Body of pancreas (tissue), 4 donors: ENCODE results near the gene ERCC6L2.

Experiments used
- POLR2A ChIP-seq, 3 donors: fragments of 450-650 bp; IDR thresholded peaks; one replicate each; pipeline ENCODE4 v1.6.1; 2016; ENCODE audit warnings: antibody characterized with exemption in 3 of 3, mild to moderate bottlenecking in 2 of 3
- TF ChIP-seq, protein P1 (sequence below), 7 experiments: fragments of 450-650 bp in 4 of 7; fragments of 200-600 bp in 3 of 7; sonication (generic) in 3 of 7; IDR thresholded peaks; one replicate each; pipeline ENCODE4 v1.5.1; 2016 to 2019; ENCODE audit warnings: antibody characterized with exemption in 7 of 7

DNA sequence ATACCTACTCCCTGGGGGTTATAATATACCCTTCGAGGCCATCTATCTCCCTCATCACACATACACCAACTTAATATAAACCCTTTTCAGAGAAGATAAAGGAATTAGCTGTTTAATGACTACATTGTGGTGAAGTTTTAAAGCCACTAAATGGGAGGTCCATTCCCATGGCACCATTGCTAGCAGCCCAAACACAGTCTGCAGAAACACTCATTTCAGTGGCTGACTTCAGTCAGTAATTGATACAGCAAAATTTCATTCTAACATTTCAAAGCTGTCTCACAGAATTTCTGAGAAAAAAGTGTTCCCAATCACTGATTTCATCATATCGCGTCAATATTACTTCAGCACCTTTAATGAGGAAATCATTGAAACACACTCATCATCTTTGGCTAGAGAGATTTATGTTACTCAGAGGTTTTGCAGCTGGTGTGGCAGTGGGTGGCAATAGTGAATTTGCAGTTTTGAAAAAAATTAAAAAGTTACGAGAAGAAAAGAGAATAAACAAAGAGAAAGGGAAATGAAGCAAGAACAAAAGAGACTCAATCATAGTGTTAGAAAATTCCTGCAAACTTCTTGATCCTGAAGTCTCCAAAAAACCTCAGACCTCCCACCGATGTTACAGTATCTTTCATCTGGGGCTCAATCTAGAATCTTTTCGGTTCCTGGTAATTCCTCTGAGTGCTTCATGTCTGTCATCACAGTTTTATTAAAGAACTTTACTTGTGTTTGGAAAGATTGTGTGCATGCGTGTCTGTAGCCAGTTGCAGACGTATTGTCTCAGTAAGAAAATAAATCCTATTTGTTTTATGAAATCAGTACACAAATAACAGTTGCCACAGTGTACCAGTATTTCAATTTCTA lies 105.0 kb downstream of the ERCC6L2 start:
- TF ChIP-seq, protein P1, sequence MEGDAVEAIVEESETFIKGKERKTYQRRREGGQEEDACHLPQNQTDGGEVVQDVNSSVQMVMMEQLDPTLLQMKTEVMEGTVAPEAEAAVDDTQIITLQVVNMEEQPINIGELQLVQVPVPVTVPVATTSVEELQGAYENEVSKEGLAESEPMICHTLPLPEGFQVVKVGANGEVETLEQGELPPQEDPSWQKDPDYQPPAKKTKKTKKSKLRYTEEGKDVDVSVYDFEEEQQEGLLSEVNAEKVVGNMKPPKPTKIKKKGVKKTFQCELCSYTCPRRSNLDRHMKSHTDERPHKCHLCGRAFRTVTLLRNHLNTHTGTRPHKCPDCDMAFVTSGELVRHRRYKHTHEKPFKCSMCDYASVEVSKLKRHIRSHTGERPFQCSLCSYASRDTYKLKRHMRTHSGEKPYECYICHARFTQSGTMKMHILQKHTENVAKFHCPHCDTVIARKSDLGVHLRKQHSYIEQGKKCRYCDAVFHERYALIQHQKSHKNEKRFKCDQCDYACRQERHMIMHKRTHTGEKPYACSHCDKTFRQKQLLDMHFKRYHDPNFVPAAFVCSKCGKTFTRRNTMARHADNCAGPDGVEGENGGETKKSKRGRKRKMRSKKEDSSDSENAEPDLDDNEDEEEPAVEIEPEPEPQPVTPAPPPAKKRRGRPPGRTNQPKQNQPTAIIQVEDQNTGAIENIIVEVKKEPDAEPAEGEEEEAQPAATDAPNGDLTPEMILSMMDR (IDR thresholded peaks at IDR 0.05), result no peak
- no peak for TF ChIP-seq POLR2A (IDR thresholded peaks at IDR 0.05)
